GM12892 (cell line): Measurements from ENCODE around the gene UNCX.

Source experiments
- POLR2A ChIP-seq: IDR thresholded peaks from 2 replicates; pipeline ENCODE4 v1.6.1; 2011; ENCODE audit warnings: low read depth, low read length, control low read depth
- POLR2AphosphoS5 ChIP-seq: IDR thresholded peaks from 2 replicates; pipeline ENCODE4 v1.6.1; 2011; ENCODE audit warnings: low read depth, low read length, control low read depth
- TAF1 ChIP-seq: IDR thresholded peaks from 2 replicates; pipeline ENCODE4 v1.6.1; 2011; ENCODE audit warnings: low read depth, mild to moderate bottlenecking, control low read depth, low read length, borderline replicate concordance

- TF ChIP-seq TAF1: no peak
- TF ChIP-seq POLR2AphosphoS5: no peak
- TF ChIP-seq POLR2A: no peak
Measured at GRCh38 chr7:1247527-1248041, 14.9 kb downstream of the UNCX start.
